Gastroesophageal sphincter (tissue), 3 donors: ENCODE measurements around the gene TMEM50A.

Experiments used
- CTCF ChIP-seq, 4 experiments: fragments of 200-600 bp in 2 of 4; fragments of 450-650 bp in 2 of 4; sonication (generic) in 1 of 4; IDR thresholded peaks; one replicate each; pipeline ENCODE4 v1.5.1; 2017 to 2019; ENCODE audit warnings: antibody characterized with exemption in 4 of 4, mild to moderate bottlenecking in 2 of 4, moderate library complexity in 2 of 4
- EP300 ChIP-seq: sonication (generic); formaldehyde crosslinking; IDR thresholded peaks from one replicate; pipeline ENCODE4 v1.6.1; 2017; ENCODE audit warnings: antibody characterized with exemption, mild to moderate bottlenecking
- POLR2A ChIP-seq, 2 donors: fragments of 450-650 bp; IDR thresholded peaks; one replicate each; pipeline ENCODE4 v1.6.1; 2017; ENCODE audit warnings: antibody characterized with exemption in 2 of 2, mild to moderate bottlenecking in 2 of 2, moderate library complexity in 1 of 2
- POLR2AphosphoS5 ChIP-seq: sonication (generic); formaldehyde crosslinking; IDR thresholded peaks from one replicate; pipeline ENCODE4 v1.6.1; 2017; ENCODE audit warnings: antibody characterized with exemption

GRCh38 chr1:25349606-25350005 lies 11.5 kb downstream of the TMEM50A start:
- TF ChIP-seq CTCF (IDR thresholded peaks at IDR 0.05) (no peak), EP300 (no peak), POLR2AphosphoS5 (no peak), POLR2A (IDR thresholded peaks at IDR 0.05) (no peak)
